Gastroesophageal sphincter (tissue), 4 donors: ENCODE data around the gene TSPAN14. TPM values are rescaled to one million over a fixed set of nuclear protein-coding genes. Genes with fewer than 3 reads are reported as not detected.

ENCODE experiments used
- ATAC-seq: fragments of 150-250 bp; one replicate; pipeline ENCODE4 v1.9.1; 2016; ENCODE audit warnings: mild to moderate bottlenecking, moderate library complexity
- H3K27ac ChIP-seq, 4 donors: fragments of 200-600 bp; sonication (generic) in 3 of 4; 1 replicate in 3 of 4; 2 replicates in 1 of 4; pipeline ENCODE4 v1.5.1; 2016 to 2019
- H3K27me3 ChIP-seq: fragments of 200-600 bp; sonication (generic); one replicate; pipeline ENCODE4 v1.5.1; 2019
- H3K36me3 ChIP-seq, 2 donors: fragments of 200-600 bp; sonication (generic); one replicate each; pipeline ENCODE4 v1.5.1; 2019; ENCODE audit warnings: control low read depth in 1 of 2
- H3K4me1 ChIP-seq, 3 donors: fragments of 200-600 bp; sonication (generic); 1 replicate in 2 of 3; 2 replicates in 1 of 3; pipeline ENCODE4 v1.5.1; 2016 to 2019; ENCODE audit warnings: control low read depth in 2 of 3
- H3K4me3 ChIP-seq, 2 donors: fragments of 200-600 bp; sonication (generic); one replicate each; pipeline ENCODE4 v1.5.1; 2019; ENCODE audit warnings: mild to moderate bottlenecking in 1 of 2, moderate library complexity in 1 of 2
- H3K9me3 ChIP-seq, 3 donors: fragments of 200-600 bp; sonication (generic); one replicate each; pipeline ENCODE4 v1.5.1; 2017 to 2019; ENCODE audit warnings: control low read depth in 2 of 3
- CTCF ChIP-seq, 4 experiments: fragments of 200-600 bp in 2 of 4; fragments of 450-650 bp in 2 of 4; sonication (generic) in 1 of 4; IDR thresholded peaks; one replicate each; pipeline ENCODE4 v1.5.1; 2017 to 2019; ENCODE audit warnings: antibody characterized with exemption in 4 of 4, mild to moderate bottlenecking in 2 of 4, moderate library complexity in 2 of 4
- EP300 ChIP-seq: sonication (generic); formaldehyde crosslinking; IDR thresholded peaks from one replicate; pipeline ENCODE4 v1.6.1; 2017; ENCODE audit warnings: antibody characterized with exemption, mild to moderate bottlenecking
- POLR2A ChIP-seq, 2 donors: fragments of 450-650 bp; IDR thresholded peaks; one replicate each; pipeline ENCODE4 v1.6.1; 2017; ENCODE audit warnings: antibody characterized with exemption in 2 of 2, mild to moderate bottlenecking in 2 of 2, moderate library complexity in 1 of 2
- POLR2AphosphoS5 ChIP-seq: sonication (generic); formaldehyde crosslinking; IDR thresholded peaks from one replicate; pipeline ENCODE4 v1.6.1; 2017; ENCODE audit warnings: antibody characterized with exemption
- WGBS, 2 donors: methylation state at CpG; one replicate each; pipeline ENCODE4 v1.1.5; 2018; ENCODE audit warnings: low coverage in 1 of 2; 5-methylcytosine and 5-hydroxymethylcytosine counted together
- total RNA-seq, 4 donors: library from RNA; depleted of rRNA; stranded (reverse); fragments of >200 nt; gene quantifications; one replicate each; pipeline ENCODE4 v1.1.0, GENCODE V29; 2016

Gene TSPAN14
- total RNA-seq, 4 donors from 2014 or later: 23.3 to 52.4 (median 37.1) TPM

GRCh38 chr10:80465451-80465835, 11.3 kb downstream of the TSPAN14 start:
- Histone ChIP-seq H3K27me3 (no peaks in the 10 kb centered on the region), H3K4me3 (peak overlapping the region in 1 of 2 donors; percentile 29), H3K4me1 (peaks cover 12 to 99% (median 61%) of the 10 kb centered on the region in 3 donors), H3K27ac (peak overlapping the region in 3 of 4 donors; percentile 68 to 77 (median 75)), H3K9me3 (no peaks in the 10 kb centered on the region), H3K36me3 (peaks cover 0 to 17% of the 10 kb centered on the region in 2 donors)
- TF ChIP-seq POLR2AphosphoS5: no peak
- no peak for TF ChIP-seq CTCF (IDR thresholded peaks at IDR 0.05)
- no peak for TF ChIP-seq POLR2A (IDR thresholded peaks at IDR 0.05)
- TF ChIP-seq EP300: no peak
- WGBS, 2 donors: 57 to 68% methylated on average over 2 to 3 of the region's 3 CpGs
- no peak for ATAC-seq

- Histone ChIP-seq H3K4me1 (peaks cover 11 to 99% (median 55%) of the 10 kb centered on the region in 3 donors), H3K36me3 (peaks cover 0 to 23% of the 10 kb centered on the region in 2 donors), H3K27me3 (no peaks in the 10 kb centered on the region), H3K4me3 (no peak overlapping the region), H3K9me3 (no peaks in the 10 kb centered on the region), H3K27ac (peak overlapping the region in 3 of 4 donors; percentile 68 to 77 (median 75))
- no peak for ATAC-seq
- TF ChIP-seq POLR2AphosphoS5: no peak
- no peak for TF ChIP-seq EP300
- no peak for TF ChIP-seq POLR2A (IDR thresholded peaks at IDR 0.05)
- TF ChIP-seq CTCF (IDR thresholded peaks at IDR 0.05): no peak
- WGBS, 2 donors: 80 to 95% methylated on average over 3 to 6 of the region's 10 CpGs
Observed at GRCh38 chr10:80465839-80466590, 11.9 kb downstream of the TSPAN14 start.

GRCh38 chr10:80466724-80467326, 12.7 kb downstream of the TSPAN14 start:
- no peaks in the 10 kb centered on the region for H3K27me3 ChIP-seq
- H3K36me3 ChIP-seq: peaks cover 0 to 30% of the 10 kb centered on the region in 2 donors
- peak overlapping the region; percentile 14 to 77 (median 72) for H3K27ac ChIP-seq
- 66 to 84% methylated on average over 10 of the region's 10 CpGs for WGBS, 2 donors
- ATAC-seq: no peak
- H3K4me1 ChIP-seq: peaks cover 9 to 99% (median 50%) of the 10 kb centered on the region in 3 donors
- H3K4me3 ChIP-seq: no peak overlapping the region
- TF ChIP-seq POLR2AphosphoS5: no peak
- no peak for TF ChIP-seq CTCF (IDR thresholded peaks at IDR 0.05)
- TF ChIP-seq POLR2A (IDR thresholded peaks at IDR 0.05): no peak
- TF ChIP-seq EP300: no peak
- H3K9me3 ChIP-seq: no peaks in the 10 kb centered on the region

- TF ChIP-seq CTCF (IDR thresholded peaks at IDR 0.05) (no peak), POLR2AphosphoS5 (peak; percentile 40)
- H3K4me3 ChIP-seq: peak overlapping the region in 1 of 2 donors; percentile 21
- peaks cover 0 to 35% of the 10 kb centered on the region in 2 donors for H3K36me3 ChIP-seq
- no CpG with 5 or more reads among the region's 6 CpGs for WGBS, 2 donors
- peak overlapping the region in 3 of 4 donors; percentile 68 to 77 (median 75) for H3K27ac ChIP-seq
- no peaks in the 10 kb centered on the region for H3K27me3 ChIP-seq
- ATAC-seq: peak; percentile 79
- H3K4me1 ChIP-seq: peaks cover 6 to 99% (median 50%) of the 10 kb centered on the region in 3 donors
- no peaks in the 10 kb centered on the region for H3K9me3 ChIP-seq
Observed at GRCh38 chr10:80468002-80468401, 13.9 kb downstream of the TSPAN14 start.
